ENCODE measurements around the gene SNX5.

Gene SNX5

GRCh38 chr20:17910828-17911294 is 57.7 kb downstream of the SNX5 start:
- DNase-seq = no peak

- no peak for DNase-seq
Observed at GRCh38 chr20:17909869-17910321, 58.7 kb downstream of the SNX5 start.

GRCh38 chr20:17905544-17905943 is 63.0 kb downstream of the SNX5 start:
- no peak for DNase-seq

GRCh38 chr20:17904027-17904426 is 64.6 kb downstream of the SNX5 start:
- DNase-seq = no peak

GRCh38 chr20:17902531-17903083 is 66.0 kb downstream of the SNX5 start:
- DNase-seq = no peak

GRCh38 chr20:17901971-17902370 is 66.6 kb downstream of the SNX5 start:
- no peak for DNase-seq

- peak in 1 of 2 experiments; percentile 54 for DNase-seq
Observed at GRCh38 chr20:17898548-17898994, 70.0 kb downstream of the SNX5 start.

GRCh38 chr20:17897566-17898307 is 70.9 kb downstream of the SNX5 start:
- no peak for DNase-seq

- DNase-seq = no peak
Observed at GRCh38 chr20:17896771-17897369, 71.7 kb downstream of the SNX5 start.

- no peak for DNase-seq
Observed at GRCh38 chr20:17896193-17896723, 72.3 kb downstream of the SNX5 start.

GRCh38 chr20:17895641-17896171 is 72.9 kb downstream of the SNX5 start:
- no peak for DNase-seq

- DNase-seq = no peak
Observed at GRCh38 chr20:17893445-17893844, 75.1 kb downstream of the SNX5 start.

- DNase-seq = no peak
Observed at GRCh38 chr20:17892189-17892938, 76.2 kb downstream of the SNX5 start.
